Measurements from ENCODE around the gene HOATZ.

HOATZ gene

DNA sequence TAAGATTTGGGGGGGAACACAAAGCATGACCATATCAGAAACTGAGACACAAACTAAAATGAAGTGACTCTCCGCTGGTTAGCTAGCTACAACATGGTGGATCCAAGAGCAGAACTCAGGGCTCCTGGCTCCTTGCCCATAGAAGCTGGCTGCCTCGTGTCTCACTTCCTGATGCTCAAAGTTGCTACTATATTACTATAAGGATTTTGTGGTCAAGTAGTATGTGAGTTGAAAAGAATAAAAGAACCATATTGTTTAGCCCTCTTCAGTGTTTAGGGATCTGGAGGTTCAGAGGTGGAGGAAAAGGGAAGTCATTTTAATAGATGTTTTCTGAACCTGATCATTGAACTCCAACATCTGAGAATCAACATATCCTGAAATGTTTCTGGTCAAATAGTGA is 70.8 kb downstream of the HOATZ start:
- peak; percentile 15 for DNase-seq

DNA sequence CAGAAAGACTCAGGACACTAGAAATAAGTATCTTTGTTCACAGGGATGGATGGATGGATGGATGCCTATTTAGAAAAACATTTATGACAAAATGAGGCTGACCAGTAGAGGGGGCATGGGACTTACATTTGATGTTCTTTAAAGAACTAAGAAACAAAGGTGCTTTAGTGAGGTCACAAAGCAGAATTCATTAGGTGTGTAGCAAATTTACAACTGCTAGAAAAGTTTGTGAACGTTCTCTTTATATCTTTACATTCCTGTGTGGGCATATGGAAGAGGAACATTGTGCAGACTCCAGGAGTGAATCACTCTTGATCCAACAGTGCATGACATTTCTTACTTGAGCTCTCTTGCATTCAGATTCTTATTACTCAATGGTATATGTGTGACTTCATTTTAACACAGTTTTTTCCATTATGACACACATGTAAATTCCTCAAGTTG is 71.8 kb downstream of the HOATZ start:
- peak; percentile 60 for DNase-seq

Measured in hematopoietic multipotent progenitor cell treated with erythropoietin and hydrocortisone succinate and interleukin-3 and kit ligand, for 8 days (in vitro differentiated cells).